LNCAP (cell line): ENCODE results near the gene CCL18.
A peak's percentile ranks its signal among the peaks of the same experiment; 100 is the strongest.

Experiments used
- CTCF ChIP-seq: fragments of 450-650 bp; IDR thresholded peaks from 2 replicates; pipeline ENCODE4 v1.5.1; 2017; ENCODE audit warnings: mild to moderate bottlenecking

CCL18 gene

GRCh38 chr17:36072431-36073121, 8.5 kb downstream of the CCL18 start:
- peak; percentile 92 for TF ChIP-seq CTCF

GRCh38 chr17:36074365-36074764, 10.3 kb downstream of the CCL18 start:
- no peak for TF ChIP-seq CTCF

- no peak for TF ChIP-seq CTCF
Observed at GRCh38 chr17:36085765-36086164, 21.7 kb downstream of the CCL18 start.

- no peak for TF ChIP-seq CTCF
Observed at GRCh38 chr17:36086791-36087190, 22.7 kb downstream of the CCL18 start.

GRCh38 chr17:36088670-36089338, 24.7 kb downstream of the CCL18 start:
- no peak for TF ChIP-seq CTCF

GRCh38 chr17:36089339-36089865, 25.3 kb downstream of the CCL18 start:
- no peak for TF ChIP-seq CTCF

- no peak for TF ChIP-seq CTCF
Observed at GRCh38 chr17:36089888-36090836, 26.1 kb downstream of the CCL18 start, which contains the start of gene CCL3. CCL3 (minus strand) TSS chr17:36090143; CDS start chr17:36090058, 85 bp downstream.
